Bronchial epithelial cell (primary cell): ENCODE results near the gene AFF3. TPM values are rescaled to one million over a fixed set of nuclear protein-coding genes. Genes with fewer than 3 reads are reported as not detected.
"Not testable (repeated sequence)": the region's sequence is repeated elsewhere in the genome, so short reads cannot be mapped to it uniquely, and the experiment has no call there.

Experiments
- DNase-seq: peaks from one replicate; pipeline ENCODE4 v3.0.0-alpha.2; 2010; ENCODE audit warnings: low read depth
- FAIRE-seq: peaks from 2 replicates; lab custom pipeline; 2011; peaks lifted over from hg19 to GRCh38; lab: Jason Lieb, UNC
- H3K27me3 ChIP-seq: 2 replicates; pipeline ENCODE4 v1.5.1; 2011; ENCODE audit warnings: low read length; ENCODE audit not compliant: control insufficient read depth, insufficient read depth
- H3K36me3 ChIP-seq: 2 replicates; pipeline ENCODE4 v1.5.1; 2011; ENCODE audit warnings: low read length; ENCODE audit not compliant: control insufficient read depth, insufficient read depth
- H3K4me3 ChIP-seq: 2 replicates; pipeline ENCODE4 v1.5.1; 2011; ENCODE audit warnings: mild to moderate bottlenecking, low read depth, low read length, control low read depth
- total RNA-seq: library from RNA; depleted of rRNA; stranded (reverse); fragments of >200 nt; gene quantifications from 2 replicates; pipeline ENCODE4 v1.2.1, GENCODE V29; 2014
- TF ChIP-seq, protein P1 (sequence below): IDR thresholded peaks from 2 replicates; pipeline ENCODE4 v1.5.1; 2011; ENCODE audit warnings: mild to moderate bottlenecking, moderate library complexity, low read length, control low read depth, inconsistent platforms; ENCODE audit not compliant: insufficient read depth, severe bottlenecking

The AFF3 gene
- total RNA-seq, 1 donor from 2014 or later = not detected

- H3K4me3 ChIP-seq, DNase-seq, H3K36me3 ChIP-seq, H3K27me3 ChIP-seq, FAIRE-seq: not testable (repeated sequence)
Observed at GRCh38 chr2:100083421-100084216, 58.8 kb downstream of the AFF3 start.

GRCh38 chr2:100082302-100082978 is 60.0 kb downstream of the AFF3 start:
- FAIRE-seq, DNase-seq, H3K27me3 ChIP-seq, H3K36me3 ChIP-seq, H3K4me3 ChIP-seq: not testable (repeated sequence)

GRCh38 chr2:100077935-100078334 is 64.5 kb downstream of the AFF3 start:
- FAIRE-seq (no peak), DNase-seq (no peak)
- no peak overlapping the region for H3K4me3 ChIP-seq
- H3K27me3 ChIP-seq = no peaks in the 10 kb centered on the region
- TF ChIP-seq, protein P1, sequence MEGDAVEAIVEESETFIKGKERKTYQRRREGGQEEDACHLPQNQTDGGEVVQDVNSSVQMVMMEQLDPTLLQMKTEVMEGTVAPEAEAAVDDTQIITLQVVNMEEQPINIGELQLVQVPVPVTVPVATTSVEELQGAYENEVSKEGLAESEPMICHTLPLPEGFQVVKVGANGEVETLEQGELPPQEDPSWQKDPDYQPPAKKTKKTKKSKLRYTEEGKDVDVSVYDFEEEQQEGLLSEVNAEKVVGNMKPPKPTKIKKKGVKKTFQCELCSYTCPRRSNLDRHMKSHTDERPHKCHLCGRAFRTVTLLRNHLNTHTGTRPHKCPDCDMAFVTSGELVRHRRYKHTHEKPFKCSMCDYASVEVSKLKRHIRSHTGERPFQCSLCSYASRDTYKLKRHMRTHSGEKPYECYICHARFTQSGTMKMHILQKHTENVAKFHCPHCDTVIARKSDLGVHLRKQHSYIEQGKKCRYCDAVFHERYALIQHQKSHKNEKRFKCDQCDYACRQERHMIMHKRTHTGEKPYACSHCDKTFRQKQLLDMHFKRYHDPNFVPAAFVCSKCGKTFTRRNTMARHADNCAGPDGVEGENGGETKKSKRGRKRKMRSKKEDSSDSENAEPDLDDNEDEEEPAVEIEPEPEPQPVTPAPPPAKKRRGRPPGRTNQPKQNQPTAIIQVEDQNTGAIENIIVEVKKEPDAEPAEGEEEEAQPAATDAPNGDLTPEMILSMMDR = no peak
- no peaks in the 10 kb centered on the region for H3K36me3 ChIP-seq

GRCh38 chr2:100077456-100077855 is 64.9 kb downstream of the AFF3 start:
- DNase-seq = no peak
- Histone ChIP-seq H3K4me3 (no peak overlapping the region), H3K36me3 (no peaks in the 10 kb centered on the region), H3K27me3 (no peaks in the 10 kb centered on the region)
- TF ChIP-seq, protein P1 = no peak
- FAIRE-seq = no peak

DNA sequence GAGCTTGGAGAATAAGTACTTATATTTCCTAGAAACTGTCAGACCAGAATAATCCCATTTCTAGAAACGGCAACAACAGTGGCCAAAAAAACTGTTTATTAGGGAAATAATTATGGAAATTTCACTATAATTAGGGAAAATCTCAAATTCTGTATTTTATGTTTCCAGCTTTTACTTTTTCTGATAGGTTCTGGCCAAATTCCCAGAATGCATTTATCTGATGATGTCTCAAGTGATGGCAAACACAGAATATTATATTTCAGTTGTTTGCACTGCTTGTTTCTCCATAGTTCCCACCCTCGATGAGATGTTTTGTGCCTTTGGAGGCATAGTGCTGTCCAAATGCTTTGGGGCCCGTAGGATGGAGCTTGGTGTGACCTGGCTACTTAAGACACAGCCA is 66.9 kb downstream of the AFF3 start:
- Histone ChIP-seq H3K27me3 (peaks cover 1% of the 10 kb centered on the region), H3K4me3 (no peak overlapping the region), H3K36me3 (no peaks in the 10 kb centered on the region)
- TF ChIP-seq, protein P1 = no peak
- FAIRE-seq (no peak), DNase-seq (no peak)

GRCh38 chr2:100073110-100073509 is 69.3 kb downstream of the AFF3 start:
- DNase-seq (no peak), FAIRE-seq (no peak)
- Histone ChIP-seq H3K36me3 (no peaks in the 10 kb centered on the region), H3K27me3 (peaks cover 1% of the 10 kb centered on the region), H3K4me3 (no peak overlapping the region)
- TF ChIP-seq, protein P1 = no peak
